Loucy (cell line): ENCODE data around the gene RMRP.

Experiments used
- H2AFZ ChIP-seq: fragments of 200-600 bp; sonication (generic); 2 replicates; pipeline ENCODE4 v1.6.0; 2016; ENCODE audit warnings: antibody characterized with exemption, mild to moderate bottlenecking, low read length, moderate library complexity
- H3F3A ChIP-seq: fragments of 200-600 bp; 2 replicates; pipeline ENCODE4 v1.6.0; 2016; ENCODE audit warnings: antibody characterized with exemption, low read depth, mild to moderate bottlenecking
- H3K27me3 ChIP-seq: fragments of 200-600 bp; sonication (generic); 2 replicates; pipeline ENCODE4 v1.6.1; 2014; ENCODE audit warnings: low read length, mild to moderate bottlenecking; ENCODE audit not compliant: insufficient read depth, poor library complexity, severe bottlenecking
- H3K36me3 ChIP-seq: fragments of 200-600 bp; sonication (generic); 2 replicates; pipeline ENCODE4 v1.6.1; 2016; ENCODE audit warnings: low read length; ENCODE audit not compliant: insufficient read depth
- H3K4me1 ChIP-seq: fragments of 200-600 bp; sonication (generic); 2 replicates; pipeline ENCODE4 v1.5.1; 2014; ENCODE audit warnings: low read length, mild to moderate bottlenecking; ENCODE audit not compliant: insufficient read depth, poor library complexity, severe bottlenecking
- H3K4me2 ChIP-seq: fragments of 200-600 bp; sonication (generic); 2 replicates; pipeline ENCODE4 v1.6.0; 2014; ENCODE audit warnings: antibody characterized with exemption, low read length, low read depth, mild to moderate bottlenecking; ENCODE audit not compliant: poor library complexity, severe bottlenecking
- H3K4me3 ChIP-seq: fragments of 200-600 bp; sonication (generic); 2 replicates; pipeline ENCODE4 v1.5.1; 2014; ENCODE audit warnings: low read length, mild to moderate bottlenecking, mixed read lengths; ENCODE audit not compliant: poor library complexity, severe bottlenecking
- H3K79me2 ChIP-seq: fragments of 200-600 bp; sonication (generic); 2 replicates; pipeline ENCODE4 v1.6.1; 2014; ENCODE audit warnings: low read length; ENCODE audit not compliant: insufficient read depth
- H3K9ac ChIP-seq: fragments of 200-600 bp; sonication (generic); 2 replicates; pipeline ENCODE4 v1.6.0; 2014; ENCODE audit warnings: mild to moderate bottlenecking, low read depth, low read length, moderate library complexity; ENCODE audit not compliant: poor library complexity, severe bottlenecking
- H3K9me2 ChIP-seq: fragments of 200-600 bp; sonication (generic); replicated peaks from 2 replicates; pipeline ENCODE4 v1.6.1; 2016; ENCODE audit warnings: low read depth, low read length, mixed read lengths
- H3K9me3 ChIP-seq: fragments of 200-600 bp; sonication (generic); 2 replicates; pipeline ENCODE4 v1.6.1; 2014; ENCODE audit warnings: mild to moderate bottlenecking, antibody characterized with exemption, low read length, low read depth; ENCODE audit not compliant: insufficient read depth
- H4K20me1 ChIP-seq: fragments of 200-600 bp; sonication (generic); 2 replicates; pipeline ENCODE4 v1.6.0; 2014; ENCODE audit warnings: antibody characterized with exemption, low read length, mild to moderate bottlenecking; ENCODE audit not compliant: insufficient read depth, poor library complexity, severe bottlenecking
- EZH2phosphoT487 ChIP-seq: fragments of 200-600 bp; IDR thresholded peaks from 2 replicates; pipeline ENCODE4 v1.6.1; 2018; ENCODE audit warnings: antibody characterized with exemption, mild to moderate bottlenecking, moderate library complexity, borderline replicate concordance
- TF ChIP-seq, protein P1 (sequence below): fragments of 200-600 bp; sonication (generic); conservative IDR thresholded peaks from 2 replicates; pipeline ENCODE4 v1.5.1; 2014; ENCODE audit warnings: mild to moderate bottlenecking, antibody characterized with exemption, low read length

The RMRP gene

GRCh38 chr9:35657546-35658136 is at the start of gene RMRP:
TSS of gene RMRP (minus strand) at chr9:35658019.
- Histone ChIP-seq H3K79me2 (peaks cover 37% of the 10 kb centered on the region), H3K9ac (peak within 1 kb of the TSS; percentile 77), H3K9me3 (no peaks in the 10 kb centered on the region), H3K27me3 (no peaks in the 10 kb centered on the region), H3K9me2 (no peaks in the 10 kb centered on the region), H3K4me1 (peaks cover 57% of the 10 kb centered on the region), H4K20me1 (peaks cover 3% of the 10 kb centered on the region), H3K4me2 (peak within 1 kb of the TSS; percentile 87), H3K36me3 (no peaks in the 10 kb centered on the region; the same call in 1 of the 2 replicates), H3F3A (0 out of 2 replicates have a peak, but pooled peaks cover 6% of the 10 kb centered on the region), H2AFZ (peak within 1 kb of the TSS; percentile 87), H3K4me3 (peak within 1 kb of the TSS; percentile 82)
- TF ChIP-seq, protein P1, sequence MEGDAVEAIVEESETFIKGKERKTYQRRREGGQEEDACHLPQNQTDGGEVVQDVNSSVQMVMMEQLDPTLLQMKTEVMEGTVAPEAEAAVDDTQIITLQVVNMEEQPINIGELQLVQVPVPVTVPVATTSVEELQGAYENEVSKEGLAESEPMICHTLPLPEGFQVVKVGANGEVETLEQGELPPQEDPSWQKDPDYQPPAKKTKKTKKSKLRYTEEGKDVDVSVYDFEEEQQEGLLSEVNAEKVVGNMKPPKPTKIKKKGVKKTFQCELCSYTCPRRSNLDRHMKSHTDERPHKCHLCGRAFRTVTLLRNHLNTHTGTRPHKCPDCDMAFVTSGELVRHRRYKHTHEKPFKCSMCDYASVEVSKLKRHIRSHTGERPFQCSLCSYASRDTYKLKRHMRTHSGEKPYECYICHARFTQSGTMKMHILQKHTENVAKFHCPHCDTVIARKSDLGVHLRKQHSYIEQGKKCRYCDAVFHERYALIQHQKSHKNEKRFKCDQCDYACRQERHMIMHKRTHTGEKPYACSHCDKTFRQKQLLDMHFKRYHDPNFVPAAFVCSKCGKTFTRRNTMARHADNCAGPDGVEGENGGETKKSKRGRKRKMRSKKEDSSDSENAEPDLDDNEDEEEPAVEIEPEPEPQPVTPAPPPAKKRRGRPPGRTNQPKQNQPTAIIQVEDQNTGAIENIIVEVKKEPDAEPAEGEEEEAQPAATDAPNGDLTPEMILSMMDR: no peak
- no peak for TF ChIP-seq EZH2phosphoT487

DNA sequence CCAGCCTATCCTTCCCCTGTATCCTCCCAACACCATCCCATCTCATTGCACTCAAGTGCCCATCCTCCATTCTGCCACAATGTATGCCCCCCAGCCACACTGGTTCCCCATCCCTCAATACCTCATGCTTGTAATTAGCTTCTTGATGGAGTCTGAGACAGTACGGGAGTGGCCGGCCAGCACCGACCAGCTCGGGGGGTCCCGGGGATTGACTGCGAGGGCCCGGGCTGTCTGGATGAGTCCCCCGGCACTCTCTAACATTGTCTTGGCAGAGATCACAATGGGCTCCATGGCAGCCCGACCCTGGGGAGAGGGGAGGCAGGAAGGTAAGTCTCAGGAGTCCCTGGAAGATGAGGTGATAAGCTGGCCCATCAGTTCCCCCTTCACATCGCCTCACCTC is 49.1 kb upstream of the RMRP start:
- Histone ChIP-seq H3K9ac (no peak overlapping the region), H3K9me2 (no peaks in the 10 kb centered on the region), H3K4me3 (no peak overlapping the region), H3K79me2 (no peaks in the 10 kb centered on the region), H3K27me3 (no peaks in the 10 kb centered on the region), H3K4me2 (no peak overlapping the region), H3F3A (no peaks in the 10 kb centered on the region), H3K36me3 (peaks cover 93% of the 10 kb centered on the region), H3K9me3 (no peaks in the 10 kb centered on the region), H4K20me1 (peaks cover 5% of the 10 kb centered on the region), H3K4me1 (no peaks in the 10 kb centered on the region), H2AFZ (no peak overlapping the region)
- TF ChIP-seq, protein P1: no peak
- no peak for TF ChIP-seq EZH2phosphoT487

GRCh38 chr9:35705836-35706430 is 48.1 kb upstream of the RMRP start:
- peaks cover 5% of the 10 kb centered on the region for H4K20me1 ChIP-seq
- no peak overlapping the region for H3K4me2 ChIP-seq
- TF ChIP-seq EZH2phosphoT487: no peak
- TF ChIP-seq, protein P1: no peak
- no peaks in the 10 kb centered on the region for H3K27me3 ChIP-seq
- no peaks in the 10 kb centered on the region for H3F3A ChIP-seq
- no peaks in the 10 kb centered on the region for H3K9me3 ChIP-seq
- no peak overlapping the region for H3K9ac ChIP-seq
- H3K9me2 ChIP-seq: no peaks in the 10 kb centered on the region
- no peak overlapping the region for H2AFZ ChIP-seq
- H3K4me1 ChIP-seq: no peaks in the 10 kb centered on the region
- no peak overlapping the region for H3K4me3 ChIP-seq
- no peaks in the 10 kb centered on the region for H3K79me2 ChIP-seq
- H3K36me3 ChIP-seq: peaks cover 93% of the 10 kb centered on the region
